Measurements from ENCODE around the gene CYB5R3.

DNA sequence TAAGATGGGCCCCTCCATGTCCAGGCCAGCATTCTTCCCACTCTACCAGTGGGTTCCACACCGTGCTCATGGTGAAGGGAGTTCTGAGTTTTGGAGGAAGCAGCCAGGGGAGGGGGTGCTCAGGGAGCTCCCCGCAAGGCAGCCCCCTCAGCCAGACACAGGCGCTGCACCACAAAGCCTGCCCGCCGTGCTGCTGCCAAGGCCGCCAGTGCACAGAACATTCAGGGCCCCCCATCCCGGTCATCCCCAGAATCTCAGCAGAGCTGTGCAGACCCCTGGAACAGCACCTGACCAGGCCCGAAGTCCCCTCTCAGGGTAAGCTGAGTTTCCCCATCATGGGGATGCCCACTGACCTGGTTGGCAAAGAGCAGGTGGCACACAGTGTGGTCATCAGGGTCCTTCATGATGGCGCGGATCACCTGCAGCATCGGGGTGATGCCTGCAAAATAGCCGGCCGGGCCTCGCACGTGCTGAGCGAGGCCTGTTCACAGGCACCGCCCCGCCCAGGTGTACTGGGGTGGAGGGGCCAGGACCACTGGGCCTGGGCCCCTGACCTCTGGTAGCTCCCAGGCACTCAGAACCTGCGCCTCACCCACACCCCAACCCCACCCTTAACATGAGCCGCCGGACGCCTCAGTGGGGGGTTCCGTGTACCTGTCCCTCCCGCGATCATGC, 22.1 kb downstream of the CYB5R3 start:
- no peak for TF ChIP-seq EP300 (IDR thresholded peaks at IDR 0.05)
- TF ChIP-seq, protein P1, sequence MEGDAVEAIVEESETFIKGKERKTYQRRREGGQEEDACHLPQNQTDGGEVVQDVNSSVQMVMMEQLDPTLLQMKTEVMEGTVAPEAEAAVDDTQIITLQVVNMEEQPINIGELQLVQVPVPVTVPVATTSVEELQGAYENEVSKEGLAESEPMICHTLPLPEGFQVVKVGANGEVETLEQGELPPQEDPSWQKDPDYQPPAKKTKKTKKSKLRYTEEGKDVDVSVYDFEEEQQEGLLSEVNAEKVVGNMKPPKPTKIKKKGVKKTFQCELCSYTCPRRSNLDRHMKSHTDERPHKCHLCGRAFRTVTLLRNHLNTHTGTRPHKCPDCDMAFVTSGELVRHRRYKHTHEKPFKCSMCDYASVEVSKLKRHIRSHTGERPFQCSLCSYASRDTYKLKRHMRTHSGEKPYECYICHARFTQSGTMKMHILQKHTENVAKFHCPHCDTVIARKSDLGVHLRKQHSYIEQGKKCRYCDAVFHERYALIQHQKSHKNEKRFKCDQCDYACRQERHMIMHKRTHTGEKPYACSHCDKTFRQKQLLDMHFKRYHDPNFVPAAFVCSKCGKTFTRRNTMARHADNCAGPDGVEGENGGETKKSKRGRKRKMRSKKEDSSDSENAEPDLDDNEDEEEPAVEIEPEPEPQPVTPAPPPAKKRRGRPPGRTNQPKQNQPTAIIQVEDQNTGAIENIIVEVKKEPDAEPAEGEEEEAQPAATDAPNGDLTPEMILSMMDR (IDR thresholded peaks at IDR 0.05): no peak
